Osteoblast (primary cell): ENCODE measurements around the gene PGS1. TPM values are rescaled to one million over a fixed set of nuclear protein-coding genes. Genes with fewer than 3 reads are reported as not detected.

ENCODE experiments used
- DNase-seq: peaks from one replicate; pipeline ENCODE4 v3.0.0; 2011; ENCODE audit warnings: low spot score, mixed read lengths; ENCODE audit not compliant: insufficient read length; ENCODE audit errors: missing footprints
- H2AFZ ChIP-seq: 2 replicates; pipeline ENCODE4 v1.6.0; 2011; ENCODE audit warnings: mild to moderate bottlenecking, low read length
- H3K27ac ChIP-seq: 2 replicates; pipeline ENCODE4 v1.5.1; 2011; ENCODE audit warnings: mild to moderate bottlenecking, low read depth, low read length, moderate library complexity
- H3K27me3 ChIP-seq: 2 replicates; pipeline ENCODE4 v1.6.0; 2012; ENCODE audit warnings: mild to moderate bottlenecking, control low read depth, inconsistent platforms, low read length, moderate library complexity; ENCODE audit not compliant: insufficient read depth
- H3K36me3 ChIP-seq: 2 replicates; pipeline ENCODE4 v1.5.1; 2011; ENCODE audit warnings: mild to moderate bottlenecking, low read length, control low read depth, moderate library complexity; ENCODE audit not compliant: insufficient read depth
- H3K4me1 ChIP-seq: 2 replicates; pipeline ENCODE4 v1.5.1; 2011; ENCODE audit warnings: mild to moderate bottlenecking, low read length, control low read depth, moderate library complexity; ENCODE audit not compliant: insufficient read depth
- H3K4me2 ChIP-seq: 2 replicates; pipeline ENCODE4 v1.6.0; 2011; ENCODE audit warnings: mild to moderate bottlenecking, low read length; ENCODE audit not compliant: insufficient read depth
- H3K4me3 ChIP-seq: fragments of 200-600 bp; sonication (generic); 3 replicates; pipeline ENCODE4 v1.5.1; 2012; ENCODE audit warnings: mild to moderate bottlenecking, low read length, inconsistent platforms; ENCODE audit not compliant: insufficient read depth
- H3K79me2 ChIP-seq: 2 replicates; pipeline ENCODE4 v1.6.0; 2012; ENCODE audit warnings: mild to moderate bottlenecking, low read length, control low read depth, inconsistent platforms; ENCODE audit not compliant: insufficient read depth
- H3K9me3 ChIP-seq: 2 replicates; pipeline ENCODE4 v1.5.1; 2011; ENCODE audit warnings: low read depth, low read length, control low read depth
- H4K20me1 ChIP-seq: 2 replicates; pipeline ENCODE4 v1.6.0; 2012; ENCODE audit warnings: mild to moderate bottlenecking, low read length, control low read depth; ENCODE audit not compliant: insufficient read depth
- CTCF ChIP-seq: IDR thresholded peaks from 2 replicates; pipeline ENCODE4 v1.5.1; 2011; ENCODE audit warnings: mild to moderate bottlenecking, low read depth, low read length, moderate library complexity; ENCODE audit errors: extremely low read depth
- total RNA-seq: library from RNA; depleted of rRNA; stranded (reverse); fragments of >200 nt; gene quantifications from 2 replicates; pipeline ENCODE4 v1.2.3, GENCODE V29; 2012

The PGS1 gene
- total RNA-seq, 1 donor = 34.4 TPM

- Histone ChIP-seq H3K36me3 (no peaks in the 10 kb centered on the region), H4K20me1 (no peaks in the 10 kb centered on the region), H3K4me1 (peaks cover 24% of the 10 kb centered on the region), H3K79me2 (no peaks in the 10 kb centered on the region), H2AFZ (no peak overlapping the region), H3K27ac (no peak overlapping the region), H3K27me3 (no peaks in the 10 kb centered on the region), H3K4me2 (no peak overlapping the region), H3K4me3 (no peak overlapping the region), H3K9me3 (no peaks in the 10 kb centered on the region)
- no peak for TF ChIP-seq CTCF
- peak; percentile 21 for DNase-seq
Measured at GRCh38 chr17:78368348-78368747, 10.1 kb upstream of the PGS1 start.

- H3K79me2 ChIP-seq = no peaks in the 10 kb centered on the region
- H3K4me3 ChIP-seq = no peak overlapping the region
- no peak overlapping the region for H3K27ac ChIP-seq
- H4K20me1 ChIP-seq = no peaks in the 10 kb centered on the region
- no peak overlapping the region for H2AFZ ChIP-seq
- H3K4me1 ChIP-seq = peaks cover 25% of the 10 kb centered on the region
- no peaks in the 10 kb centered on the region for H3K9me3 ChIP-seq
- peak; percentile 67 for DNase-seq
- TF ChIP-seq CTCF = no peak
- H3K36me3 ChIP-seq = no peaks in the 10 kb centered on the region
- no peak overlapping the region for H3K4me2 ChIP-seq
- H3K27me3 ChIP-seq = no peaks in the 10 kb centered on the region
Measured at GRCh38 chr17:78368854-78369495, 9.5 kb upstream of the PGS1 start.

- no peak for TF ChIP-seq CTCF
- Histone ChIP-seq H3K9me3 (no peaks in the 10 kb centered on the region), H3K4me1 (peaks cover 27% of the 10 kb centered on the region), H3K27me3 (no peaks in the 10 kb centered on the region), H2AFZ (peak overlapping the region; percentile 35), H4K20me1 (no peaks in the 10 kb centered on the region), H3K27ac (no peak overlapping the region), H3K4me3 (no peak overlapping the region), H3K79me2 (no peaks in the 10 kb centered on the region), H3K36me3 (no peaks in the 10 kb centered on the region), H3K4me2 (no peak overlapping the region)
- peak; percentile 76 for DNase-seq
Measured at GRCh38 chr17:78369791-78370381, 8.6 kb upstream of the PGS1 start.

- Histone ChIP-seq H3K79me2 (no peaks in the 10 kb centered on the region), H4K20me1 (no peaks in the 10 kb centered on the region), H3K4me3 (no peak overlapping the region), H3K4me1 (peaks cover 27% of the 10 kb centered on the region), H3K27ac (no peak overlapping the region), H3K9me3 (no peaks in the 10 kb centered on the region), H3K36me3 (no peaks in the 10 kb centered on the region), H3K27me3 (no peaks in the 10 kb centered on the region), H2AFZ (no peak overlapping the region), H3K4me2 (no peak overlapping the region)
- no peak for DNase-seq
- no peak for TF ChIP-seq CTCF
Measured at GRCh38 chr17:78371056-78371455, 7.4 kb upstream of the PGS1 start.
